Activated T-cell treated with anti-CD3 and anti-CD28 coated beads, Interleukin-2, amount 50 U/mL, for 4 hours (primary cell): Measurements from ENCODE around the gene SDF4. TPM values are rescaled to one million over a fixed set of nuclear protein-coding genes. Genes with fewer than 3 reads are reported as not detected.
A peak's percentile ranks its signal among the peaks of the same experiment; 100 is the strongest.

Experiments
- ATAC-seq, 2 donors: fragments of 200-7000 bp; cut with Tn5 transposase; one replicate each; pipeline ENCODE4 v1.10.0; 2021
- DNase-seq: peaks from one replicate; pipeline ENCODE4 v3.0.0-alpha.2; 2020
- H3K27me3 Mint-ChIP-seq: one replicate; pipeline ENCODE4 v1.8.0; 2021; ENCODE audit warnings: low read depth, mixed read lengths
- H3K36me3 Mint-ChIP-seq: one replicate; pipeline ENCODE4 v1.8.0; 2022; ENCODE audit warnings: mixed read lengths; ENCODE audit not compliant: insufficient read depth
- H3K4me1 Mint-ChIP-seq: one replicate; pipeline ENCODE4 v1.8.0; 2021; ENCODE audit warnings: low read depth, mixed read lengths
- H3K4me3 Mint-ChIP-seq: one replicate; pipeline ENCODE4 v1.8.0; 2021; ENCODE audit warnings: mild to moderate bottlenecking, moderate library complexity, mixed read lengths
- H3K9me3 Mint-ChIP-seq: one replicate; pipeline ENCODE4 v1.8.0; 2021; ENCODE audit warnings: mixed read lengths
- total RNA-seq, 3 donors: library from RNA; stranded (reverse); gene quantifications; one replicate each; pipeline ENCODE4 v1.2.1, GENCODE V29; 2021

SDF4 gene
- total RNA-seq, 3 donors from 2014 or later: 191 to 242 (median 193) TPM

- H3K4me1 Mint-ChIP-seq: peaks cover 38% of the 10 kb centered on the region
- DNase-seq (no peak), ATAC-seq (no peak)
- no peaks in the 10 kb centered on the region for H3K27me3 Mint-ChIP-seq
- peaks cover 21% of the 10 kb centered on the region for H3K36me3 Mint-ChIP-seq
- no peaks in the 10 kb centered on the region for H3K9me3 Mint-ChIP-seq
- no peak overlapping the region for H3K4me3 Mint-ChIP-seq
Measured at GRCh38 chr1:1267488-1268283, 35.9 kb upstream of the SDF4 start.

GRCh38 chr1:1264868-1265272 is 33.1 kb upstream of the SDF4 start:
- Mint-ChIP-seq H3K4me3 (no peak overlapping the region), H3K4me1 (peaks cover 20% of the 10 kb centered on the region), H3K36me3 (peaks cover 24% of the 10 kb centered on the region), H3K9me3 (no peaks in the 10 kb centered on the region), H3K27me3 (no peaks in the 10 kb centered on the region)
- peak; percentile 34 to 58 for ATAC-seq
- no peak for DNase-seq

GRCh38 chr1:1264026-1264425 is 32.2 kb upstream of the SDF4 start:
- no peaks in the 10 kb centered on the region for H3K9me3 Mint-ChIP-seq
- ATAC-seq: no peak
- H3K27me3 Mint-ChIP-seq: no peaks in the 10 kb centered on the region
- H3K4me1 Mint-ChIP-seq: peaks cover 17% of the 10 kb centered on the region
- no peak overlapping the region for H3K4me3 Mint-ChIP-seq
- no peak for DNase-seq
- H3K36me3 Mint-ChIP-seq: peaks cover 28% of the 10 kb centered on the region

GRCh38 chr1:1262758-1263157 is 31.0 kb upstream of the SDF4 start:
- H3K36me3 Mint-ChIP-seq: peaks cover 24% of the 10 kb centered on the region

GRCh38 chr1:1262071-1262470 is 30.3 kb upstream of the SDF4 start:
- no peak for ATAC-seq

More at GRCh38 chr1:1262758-1263157, 31.0 kb upstream of the SDF4 start:
- DNase-seq: no peak
- no peak for ATAC-seq
- Mint-ChIP-seq H3K4me1 (peaks cover 13% of the 10 kb centered on the region), H3K4me3 (no peak overlapping the region), H3K9me3 (no peaks in the 10 kb centered on the region), H3K27me3 (no peaks in the 10 kb centered on the region)

DNA sequence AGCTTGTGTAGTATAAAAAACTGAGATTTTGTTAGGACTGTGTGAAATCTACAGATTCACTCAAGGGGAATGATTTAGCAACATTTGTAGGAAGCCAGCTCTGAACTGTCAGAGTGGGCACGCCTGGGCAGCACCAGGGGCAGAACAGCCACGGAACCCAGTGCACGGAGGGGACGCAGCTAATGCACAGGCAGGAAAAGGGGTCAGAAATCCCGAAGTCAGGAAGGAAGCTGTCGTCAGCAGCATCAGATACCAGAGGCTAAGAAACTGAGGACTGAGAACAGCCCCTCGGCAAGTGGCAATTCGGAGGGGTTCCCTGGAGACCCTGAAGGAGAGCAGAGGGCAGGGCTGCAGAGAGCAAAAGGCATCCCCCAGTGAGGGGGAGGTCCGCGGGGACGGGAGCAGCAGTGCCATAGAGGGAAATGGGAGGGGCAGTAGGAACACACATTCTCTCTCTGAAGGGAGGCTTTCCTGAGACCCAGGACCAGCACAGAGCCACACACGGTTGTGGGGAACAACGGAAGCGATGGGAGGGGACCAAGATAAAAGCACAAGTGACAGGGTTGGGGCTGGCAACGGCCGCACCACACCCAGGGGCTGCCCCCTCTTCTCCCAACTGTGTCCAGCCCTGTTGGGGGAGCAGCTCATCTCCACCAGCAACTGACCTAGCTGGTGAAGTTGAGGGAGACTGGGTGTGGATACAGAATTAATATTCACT is 29.2 kb upstream of the SDF4 start:
- Mint-ChIP-seq H3K4me3 (no peak overlapping the region), H3K27me3 (no peaks in the 10 kb centered on the region), H3K36me3 (peaks cover 29% of the 10 kb centered on the region), H3K9me3 (no peaks in the 10 kb centered on the region), H3K4me1 (peaks cover 12% of the 10 kb centered on the region)
- no peak for ATAC-seq
- DNase-seq: no peak

More at GRCh38 chr1:1262071-1262470, 30.3 kb upstream of the SDF4 start:
- H3K9me3 Mint-ChIP-seq: no peaks in the 10 kb centered on the region
- H3K27me3 Mint-ChIP-seq: no peaks in the 10 kb centered on the region
- DNase-seq: no peak
- peaks cover 12% of the 10 kb centered on the region for H3K4me1 Mint-ChIP-seq
- H3K36me3 Mint-ChIP-seq: peaks cover 27% of the 10 kb centered on the region
- no peak overlapping the region for H3K4me3 Mint-ChIP-seq

DNA sequence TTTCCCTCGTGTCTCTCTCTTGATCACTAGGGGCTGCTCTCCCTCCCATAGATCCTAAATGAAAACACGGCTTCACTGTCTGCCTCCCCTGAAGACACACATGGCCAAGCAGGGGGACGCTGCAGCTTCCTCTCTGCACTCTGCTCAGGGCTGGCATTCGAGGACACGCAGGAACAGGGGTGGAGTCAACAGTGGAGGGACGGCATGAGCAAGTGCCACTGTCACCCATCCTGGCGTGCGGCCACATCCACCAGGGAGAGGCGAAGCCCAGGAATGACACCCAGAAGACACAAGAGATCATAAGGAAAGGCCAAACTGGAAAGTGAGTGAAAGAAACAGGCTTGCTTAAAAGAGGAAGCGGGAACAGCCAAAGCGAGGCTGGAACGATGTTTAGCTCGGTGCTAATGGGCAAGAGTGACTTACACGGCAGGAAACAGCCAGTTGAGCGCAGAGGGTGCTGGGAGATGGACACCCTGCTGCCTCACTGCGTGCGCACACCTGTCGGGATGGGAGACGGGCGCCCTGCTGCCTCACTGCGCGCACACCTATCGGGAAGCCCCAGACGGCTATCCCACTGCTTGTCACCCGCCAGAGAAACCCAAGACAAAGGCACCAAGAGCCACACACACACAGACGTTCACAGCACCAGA is 28.3 kb upstream of the SDF4 start:
- Mint-ChIP-seq H3K4me3 (no peak overlapping the region), H3K9me3 (no peaks in the 10 kb centered on the region), H3K36me3 (peaks cover 28% of the 10 kb centered on the region), H3K4me1 (peaks cover 12% of the 10 kb centered on the region), H3K27me3 (no peaks in the 10 kb centered on the region)
- ATAC-seq (no peak), DNase-seq (no peak)

GRCh38 chr1:1259540-1259939 is 27.7 kb upstream of the SDF4 start:
- Mint-ChIP-seq H3K4me3 (no peak overlapping the region), H3K4me1 (peaks cover 10% of the 10 kb centered on the region)
- no peak for ATAC-seq

GRCh38 chr1:1259119-1259488 is 27.3 kb upstream of the SDF4 start:
- Mint-ChIP-seq H3K4me1 (peaks cover 9% of the 10 kb centered on the region), H3K4me3 (no peak overlapping the region), H3K9me3 (no peaks in the 10 kb centered on the region), H3K36me3 (peaks cover 30% of the 10 kb centered on the region), H3K27me3 (no peaks in the 10 kb centered on the region)
- DNase-seq (no peak), ATAC-seq (no peak)

More at GRCh38 chr1:1259540-1259939, 27.7 kb upstream of the SDF4 start:
- Mint-ChIP-seq H3K27me3 (no peaks in the 10 kb centered on the region), H3K36me3 (peaks cover 30% of the 10 kb centered on the region), H3K9me3 (no peaks in the 10 kb centered on the region)
- DNase-seq: no peak

- no peak overlapping the region for H3K4me3 Mint-ChIP-seq
- peaks cover 8% of the 10 kb centered on the region for H3K4me1 Mint-ChIP-seq
- H3K27me3 Mint-ChIP-seq: no peaks in the 10 kb centered on the region
- ATAC-seq (no peak), DNase-seq (no peak)
- no peaks in the 10 kb centered on the region for H3K9me3 Mint-ChIP-seq
- H3K36me3 Mint-ChIP-seq: peaks cover 39% of the 10 kb centered on the region
Measured at GRCh38 chr1:1256956-1257871, 25.4 kb upstream of the SDF4 start.

DNA sequence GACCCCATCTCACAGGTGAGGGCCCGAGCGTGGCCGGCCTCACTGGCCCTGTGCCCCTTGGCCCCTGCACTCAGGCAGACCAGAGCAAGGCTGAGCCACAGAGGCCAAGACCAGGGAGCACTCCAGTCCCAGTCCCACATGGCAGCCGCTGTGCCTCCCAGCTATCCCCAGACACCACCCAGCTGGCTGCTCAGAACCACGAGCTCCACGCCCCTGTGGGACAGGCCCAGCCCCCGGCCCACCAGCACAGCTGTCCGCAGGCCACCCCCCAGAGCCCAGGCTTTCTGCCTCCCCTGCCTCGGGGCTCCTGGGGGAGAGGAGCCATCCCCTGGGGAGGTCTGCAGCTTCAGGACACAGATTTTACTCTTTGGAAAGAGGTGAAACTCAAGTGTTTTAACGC is 23.8 kb upstream of the SDF4 start:
- Mint-ChIP-seq H3K36me3 (peaks cover 34% of the 10 kb centered on the region), H3K27me3 (no peaks in the 10 kb centered on the region), H3K4me1 (peaks cover 6% of the 10 kb centered on the region), H3K9me3 (no peaks in the 10 kb centered on the region), H3K4me3 (no peak overlapping the region)
- ATAC-seq (no peak), DNase-seq (no peak)

GRCh38 chr1:1255078-1255477 is 23.3 kb upstream of the SDF4 start:
- Mint-ChIP-seq H3K4me1 (peaks cover 8% of the 10 kb centered on the region), H3K27me3 (no peaks in the 10 kb centered on the region), H3K36me3 (peaks cover 29% of the 10 kb centered on the region), H3K9me3 (no peaks in the 10 kb centered on the region), H3K4me3 (no peak overlapping the region)
- ATAC-seq (no peak), DNase-seq (no peak)

DNA sequence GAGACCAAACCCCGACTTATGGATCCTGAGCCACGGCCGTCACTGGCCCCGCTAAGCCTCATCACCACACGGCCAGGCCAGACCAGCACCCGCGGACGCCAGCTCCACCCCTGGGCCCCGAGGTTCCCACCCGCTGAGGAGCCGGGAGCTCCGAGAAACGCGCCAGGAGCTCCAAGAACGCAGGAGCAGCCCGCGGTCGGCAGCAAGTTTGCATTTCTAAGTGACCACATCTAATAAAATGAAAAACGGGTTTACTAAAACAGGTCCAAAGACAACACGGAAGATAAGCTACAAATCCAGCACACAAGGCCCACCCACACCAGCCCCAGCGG is 22.8 kb upstream of the SDF4 start:
- Mint-ChIP-seq H3K9me3 (no peaks in the 10 kb centered on the region), H3K36me3 (peaks cover 25% of the 10 kb centered on the region), H3K27me3 (no peaks in the 10 kb centered on the region), H3K4me1 (peaks cover 9% of the 10 kb centered on the region), H3K4me3 (no peak overlapping the region)
- DNase-seq: no peak
- ATAC-seq: no peak
